B cell (primary cell): ENCODE results near the gene POGK. TPM values are rescaled to one million over a fixed set of nuclear protein-coding genes. Genes with fewer than 3 reads are reported as not detected.

ENCODE experiments used
- ATAC-seq: fragments of 200-7000 bp; cut with Tn5 transposase; one replicate; pipeline ENCODE4 v1.10.0; 2021; ENCODE audit warnings: low read depth, mild to moderate bottlenecking, moderate number of reproducible peaks, moderate library complexity
- CTCF ChIA-PET: fragments of 350-600 bp; sonication (Branson Sonifier 250); formaldehyde crosslinking; loops from one replicate; lab custom pipeline; 2021; ENCODE audit warnings: antibody characterized with exemption, inconsistent platforms; lab: Charles Lee
- POLR2A ChIA-PET: fragments of 350-600 bp; sonication (Branson Sonifier 250); formaldehyde crosslinking; loops from one replicate; lab custom pipeline; 2021; ENCODE audit warnings: antibody characterized with exemption; lab: Charles Lee
- DNase-seq: peaks from one replicate; pipeline ENCODE4 v3.0.0; 2013
- H2AFZ ChIP-seq: 2 replicates; pipeline ENCODE4 v1.6.1; 2012; ENCODE audit warnings: mild to moderate bottlenecking, low read depth, low read length; ENCODE audit not compliant: insufficient read depth, poor library complexity, severe bottlenecking
- H3K27ac ChIP-seq, 2 donors: 1 replicate in 1 of 2; 2 replicates in 1 of 2; pipeline ENCODE4 v1.5.1; 2012 to 2013; ENCODE audit warnings: low read length in 2 of 2, mild to moderate bottlenecking in 2 of 2, moderate library complexity in 1 of 2
- H3K27me3 ChIP-seq, 4 experiments: fragments of 200-600 bp in 1 of 4; sonication (generic) in 1 of 4; replicated peaks in 1 of 4; 1 replicate in 2 of 4; 2 replicates in 2 of 4; pipeline versions ENCODE4 v1.6.1 to v1.7.0; 2013 to 2016; ENCODE audit warnings: low read length in 3 of 4, mild to moderate bottlenecking in 2 of 4, mixed read lengths in 1 of 4, moderate library complexity in 1 of 4; ENCODE audit not compliant: insufficient read depth in 4 of 4, control insufficient read depth in 3 of 4; ENCODE audit errors: control extremely low read depth in 1 of 4
- H3K36me3 ChIP-seq, 2 experiments: replicated peaks in 1 of 2; 1 replicate in 1 of 2; 2 replicates in 1 of 2; pipeline versions ENCODE4 v1.6.1 to v1.7.1; 2013; ENCODE audit warnings: low read length in 1 of 2; ENCODE audit not compliant: insufficient read depth in 2 of 2, control insufficient read depth in 1 of 2; ENCODE audit errors: control extremely low read depth in 1 of 2, extremely low read depth in 1 of 2
- H3K4me1 ChIP-seq, 2 donors: fragments of 200-600 bp in 1 of 2; sonication (generic) in 1 of 2; 1 replicate in 1 of 2; 2 replicates in 1 of 2; pipeline versions ENCODE4 v1.5.1 to v1.6.1; 2013 to 2017; ENCODE audit warnings: low read length in 2 of 2; ENCODE audit not compliant: control insufficient read depth in 2 of 2, insufficient read depth in 2 of 2
- H3K4me2 ChIP-seq: replicated peaks from 2 replicates; pipeline ENCODE3; 2012; ENCODE audit warnings: mild to moderate bottlenecking, low read depth, low read length; ENCODE audit not compliant: poor library complexity, severe bottlenecking
- H3K4me3 ChIP-seq, 5 experiments: fragments of 200-600 bp in 1 of 5; sonication (generic) in 1 of 5; 1 replicate in 3 of 5; 2 replicates in 2 of 5; pipeline versions ENCODE4 v1.5.1 to v1.7.0; 2011 to 2016; ENCODE audit warnings: low read length in 4 of 5, mild to moderate bottlenecking in 4 of 5, low read depth in 2 of 5, control low read depth in 1 of 5, moderate library complexity in 1 of 5; ENCODE audit not compliant: insufficient read depth in 1 of 5; ENCODE audit errors: control extremely low read depth in 1 of 5, extremely low read depth in 1 of 5
- H3K79me2 ChIP-seq: fragments of 200-600 bp; sonication (generic); one replicate; pipeline ENCODE4 v1.6.0; 2016; ENCODE audit warnings: low read length; ENCODE audit not compliant: control insufficient read depth, insufficient read depth
- H3K9ac ChIP-seq: fragments of 200-600 bp; sonication (generic); 2 replicates; pipeline ENCODE4 v1.6.1; 2017; ENCODE audit warnings: mild to moderate bottlenecking, low read length, moderate library complexity
- H3K9me3 ChIP-seq, 3 donors: one replicate each; pipeline versions ENCODE4 v1.6.1 to v1.7.1; 2013; ENCODE audit warnings: low read length in 2 of 3; ENCODE audit not compliant: control insufficient read depth in 2 of 3, insufficient read depth in 1 of 3; ENCODE audit errors: control extremely low read depth in 1 of 3
- H4K20me1 ChIP-seq: 2 replicates; pipeline ENCODE4 v1.6.0; 2012; ENCODE audit warnings: mild to moderate bottlenecking, low read length; ENCODE audit not compliant: insufficient read depth, control insufficient read depth, poor library complexity, severe bottlenecking
- H3K27ac Mint-ChIP-seq: one replicate; pipeline ENCODE4 v1.8.0; 2021; ENCODE audit warnings: mixed read lengths
- H3K27me3 Mint-ChIP-seq: one replicate; pipeline ENCODE4 v1.8.0; 2021; ENCODE audit warnings: mixed read lengths
- H3K4me1 Mint-ChIP-seq: one replicate; pipeline ENCODE4 v1.8.0; 2021; ENCODE audit warnings: mixed read lengths
- H3K4me3 Mint-ChIP-seq: one replicate; pipeline ENCODE4 v1.8.0; 2021; ENCODE audit warnings: mixed read lengths
- H3K9me3 Mint-ChIP-seq: one replicate; pipeline ENCODE4 v1.8.0; 2022; ENCODE audit warnings: mixed read lengths; ENCODE audit not compliant: insufficient read depth
- CTCF ChIP-seq: fragments of 200-600 bp; IDR thresholded peaks from one replicate; pipeline ENCODE4 v1.8.0; 2022; ENCODE audit warnings: antibody characterized with exemption, mild to moderate bottlenecking
- EZH2 ChIP-seq: IDR thresholded peaks from 2 replicates; pipeline ENCODE4 v1.6.1; 2012; ENCODE audit warnings: borderline replicate concordance, low read depth, mild to moderate bottlenecking, moderate library complexity, low read length; ENCODE audit not compliant: insufficient read depth, poor library complexity, severe bottlenecking
- WGBS: methylation state at CpG from one replicate; pipeline ENCODE4 v1.1.5; 2013; ENCODE audit warnings: missing lambda C conversion rate; ENCODE audit not compliant: insufficient coverage; 5-methylcytosine and 5-hydroxymethylcytosine counted together
- intact Hi-C: fragments of 100-400 bp; cut with micrococcal nuclease; formaldehyde crosslinking; loops from one replicate; pipeline ENCODE4 v1.10.0; 2022
- polyA plus RNA-seq: library from polyadenylated mRNA; depleted of rRNA; stranded (reverse); fragments of >200 nt; gene quantifications from 2 replicates; pipeline ENCODE4 v1.2.3, GENCODE V29; 2012
- total RNA-seq, 2 donors: library from RNA; stranded (reverse); fragments of 120-200 nt in 1 of 2; gene quantifications; 1 replicate in 1 of 2; 2 replicates in 1 of 2; pipeline versions ENCODE4 v1.2.3 to v1.2.4, GENCODE V29; 2013 to 2022

Gene POGK
- total and polyA plus RNA-seq, 2 donors (not counting 1 experiment from before 2014, with no cell fraction given) = 10.4 to 45.0 TPM

DNA sequence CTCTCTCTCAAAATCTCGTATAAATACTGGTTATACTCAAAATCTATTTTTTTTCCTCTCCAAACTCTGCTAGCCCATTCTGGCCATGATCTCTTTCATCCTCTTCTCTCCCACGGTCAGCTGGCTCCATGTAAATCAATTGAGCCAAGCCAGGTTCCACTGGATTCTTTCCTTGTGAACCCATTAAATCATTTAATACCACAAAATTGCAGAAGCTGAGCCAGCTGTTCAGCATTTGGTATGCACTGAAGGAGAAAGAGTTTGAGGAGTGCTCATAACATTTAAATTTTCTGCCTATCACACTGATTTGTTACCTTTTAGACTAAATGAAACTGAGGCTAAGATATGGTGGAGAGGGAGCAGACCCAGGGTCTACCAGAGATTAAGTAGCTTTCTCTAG lies 65.9 kb downstream of the POGK start:
- Histone ChIP-seq H3K36me3 (no peaks in the 10 kb centered on the region), H3K9ac (no peak overlapping the region), H3K27me3 (no peaks in the 10 kb centered on the region), H4K20me1 (no peaks in the 10 kb centered on the region), H3K4me1 (peaks cover 19 to 20% of the 10 kb centered on the region in 2 donors), H3K4me3 (no peak overlapping the region), H3K4me2 (no peak overlapping the region), H3K79me2 (no peaks in the 10 kb centered on the region), H2AFZ (no peak overlapping the region), H3K9me3 (no peaks in the 10 kb centered on the region), H3K27ac (no peak overlapping the region)
- Mint-ChIP-seq H3K4me3 (no peak overlapping the region), H3K9me3 (no peaks in the 10 kb centered on the region), H3K27ac (no peak overlapping the region), H3K4me1 (peaks cover 23% of the 10 kb centered on the region), H3K27me3 (peaks cover 2% of the 10 kb centered on the region)
- DNase-seq (no peak), ATAC-seq (no peak)
- 70% methylated on average over 2 of the region's 2 CpGs for WGBS
- CTCF ChIA-PET = interaction anchor here (1.1 to 21.5 kb wide), 4 partner anchors 20 to 162 kb away, joined by 3 to 944 read pairs (median 44); partner anchors contain the start of gene TADA1
- intact Hi-C loops = no loop called here
- POLR2A ChIA-PET = no interaction called here
- TF ChIP-seq EZH2 = no peak
- no peak for TF ChIP-seq CTCF

- ChIA-PET POLR2A (no interaction called here), CTCF (interaction anchor here (1.1 to 21.5 kb wide), 6 partner anchors 11 to 161 kb away, joined by 3 to 944 read pairs (median 4); partner anchors contain the start of gene TADA1)
- Histone ChIP-seq H3K36me3 (no peaks in the 10 kb centered on the region), H3K79me2 (no peaks in the 10 kb centered on the region), H3K4me1 (peaks cover 19 to 20% of the 10 kb centered on the region in 2 donors), H3K9ac (no peak overlapping the region), H3K4me2 (no peak overlapping the region), H2AFZ (no peak overlapping the region), H3K4me3 (no peak overlapping the region), H3K27me3 (no peaks in the 10 kb centered on the region), H3K9me3 (no peaks in the 10 kb centered on the region), H3K27ac (no peak overlapping the region), H4K20me1 (no peaks in the 10 kb centered on the region)
- no peak for ATAC-seq
- intact Hi-C loops = no loop called here
- Mint-ChIP-seq H3K4me3 (no peak overlapping the region), H3K27me3 (no peaks in the 10 kb centered on the region), H3K27ac (no peak overlapping the region), H3K9me3 (no peaks in the 10 kb centered on the region), H3K4me1 (peaks cover 23% of the 10 kb centered on the region)
- TF ChIP-seq CTCF (no peak), EZH2 (no peak)
- no CpG with 5 or more reads among the region's 3 CpGs for WGBS
- DNase-seq = no peak
Observed at GRCh38 chr1:166905900-166906299, 66.6 kb downstream of the POGK start.

Other genes with a start within 250 kb of the POGK start
- gene TADA1, start 36.8 kb downstream of the POGK start, total RNA-seq = 12.9 and 13.1 TPM in 2 replicates
- gene TADA1, start 36.8 kb downstream of the POGK start, polyA plus RNA-seq = 12.0 and 13.0 TPM in 2 replicates
- 0.36 TPM in 1 of 2 replicates, not detected in the other for gene ILDR2, start 136.1 kb downstream of the POGK start, total RNA-seq
- 0.01 and 0.03 TPM in 2 replicates for gene ILDR2, start 136.1 kb downstream of the POGK start, polyA plus RNA-seq
- gene MAEL, start 149.8 kb downstream of the POGK start, total RNA-seq = not detected in 2 replicates
- gene MAEL, start 149.8 kb downstream of the POGK start, polyA plus RNA-seq = 0.04 TPM in 1 of 2 replicates, not detected in the other